CD4-positive, alpha-beta memory T cell (primary cell): ENCODE results near the gene MRPS30. TPM values are rescaled to one million over a fixed set of nuclear protein-coding genes. Genes with fewer than 3 reads are reported as not detected.

ENCODE experiments used
- CTCF ChIA-PET: fragments of 350-600 bp; sonication (Branson Sonifier 250); formaldehyde crosslinking; loops from one replicate; lab custom pipeline; 2021; ENCODE audit warnings: inconsistent platforms; ENCODE audit not compliant: partially characterized antibody; lab: Charles Lee
- POLR2A ChIA-PET: fragments of 350-600 bp; sonication (Branson Sonifier 250); formaldehyde crosslinking; loops from one replicate; lab custom pipeline; 2021; ENCODE audit not compliant: partially characterized antibody; lab: Charles Lee
- DNase-seq, 5 donors: peaks; one replicate each; pipeline versions ENCODE4 v3.0.0 to v3.0.0-alpha.2; 2020 to 2022; ENCODE audit warnings: mixed read lengths in 1 of 5
- H3K27ac ChIP-seq: one replicate; pipeline ENCODE4 v1.7.0; 2013; ENCODE audit warnings: low read depth, low read length
- H3K27me3 ChIP-seq: 2 replicates; pipeline ENCODE4 v1.7.0; 2013; ENCODE audit warnings: mild to moderate bottlenecking, low read length, moderate library complexity; ENCODE audit not compliant: insufficient read depth
- H3K36me3 ChIP-seq: 2 replicates; pipeline ENCODE4 v1.7.0; 2013; ENCODE audit warnings: mild to moderate bottlenecking, low read length, moderate library complexity; ENCODE audit not compliant: insufficient read depth
- H3K4me1 ChIP-seq: 2 replicates; pipeline ENCODE4 v1.7.0; 2013; ENCODE audit warnings: mild to moderate bottlenecking, low read length, moderate library complexity; ENCODE audit not compliant: insufficient read depth
- H3K4me3 ChIP-seq, 2 donors: one replicate each; pipeline ENCODE4 v1.7.0; 2013; ENCODE audit warnings: low read length in 2 of 2, mild to moderate bottlenecking in 1 of 2
- H3K9me3 ChIP-seq, 2 donors: one replicate each; pipeline ENCODE4 v1.7.0; 2013; ENCODE audit warnings: low read length in 2 of 2, control low read depth in 1 of 2; ENCODE audit not compliant: control insufficient read depth in 1 of 2
- H3K27ac Mint-ChIP-seq, 7 donors: one replicate each; pipeline ENCODE4 v1.8.0; 2020 to 2021; ENCODE audit warnings: mixed read lengths in 7 of 7, mild to moderate bottlenecking in 6 of 7, inconsistent platforms in 3 of 7, moderate library complexity in 3 of 7
- H3K27me3 Mint-ChIP-seq, 2 donors: one replicate each; pipeline ENCODE4 v1.8.0; 2020 to 2021; ENCODE audit warnings: mixed read lengths in 2 of 2
- H3K36me3 Mint-ChIP-seq, 2 donors: one replicate each; pipeline ENCODE4 v1.8.0; 2020 to 2021; ENCODE audit warnings: mixed read lengths in 2 of 2, inconsistent platforms in 1 of 2, mild to moderate bottlenecking in 1 of 2
- H3K4me1 Mint-ChIP-seq, 4 donors: one replicate each; pipeline ENCODE4 v1.8.0; 2020 to 2021; ENCODE audit warnings: mixed read lengths in 4 of 4, mild to moderate bottlenecking in 1 of 4
- H3K4me3 Mint-ChIP-seq, 8 donors: one replicate each; pipeline ENCODE4 v1.8.0; 2020 to 2021; ENCODE audit warnings: mixed read lengths in 8 of 8, mild to moderate bottlenecking in 7 of 8, moderate library complexity in 6 of 8, inconsistent platforms in 3 of 8
- H3K9me3 Mint-ChIP-seq, 8 donors: one replicate each; pipeline ENCODE4 v1.8.0; 2020 to 2021; ENCODE audit warnings: mixed read lengths in 8 of 8, mild to moderate bottlenecking in 5 of 8, inconsistent platforms in 3 of 8, moderate library complexity in 1 of 8
- intact Hi-C: fragments of 100-400 bp; cut with micrococcal nuclease; formaldehyde crosslinking; loops from one replicate; pipeline ENCODE4 v1.15.1; 2023
- polyA plus RNA-seq, 2 donors: library from polyadenylated mRNA; unstranded; fragments of 300-500 nt; fragmentation: Illumina TruSeq; gene quantifications; one replicate each; pipeline ENCODE4 v1.2.3, GENCODE V29; 2021
- total RNA-seq, 2 experiments: library from RNA; stranded (reverse); gene quantifications; one replicate each; pipeline ENCODE4 v1.2.3, GENCODE V29; 2021

The MRPS30 gene
- total and polyA plus RNA-seq, 4 experiments from 2014 or later = 54.1 to 68.2 (median 61.9) TPM

DNA sequence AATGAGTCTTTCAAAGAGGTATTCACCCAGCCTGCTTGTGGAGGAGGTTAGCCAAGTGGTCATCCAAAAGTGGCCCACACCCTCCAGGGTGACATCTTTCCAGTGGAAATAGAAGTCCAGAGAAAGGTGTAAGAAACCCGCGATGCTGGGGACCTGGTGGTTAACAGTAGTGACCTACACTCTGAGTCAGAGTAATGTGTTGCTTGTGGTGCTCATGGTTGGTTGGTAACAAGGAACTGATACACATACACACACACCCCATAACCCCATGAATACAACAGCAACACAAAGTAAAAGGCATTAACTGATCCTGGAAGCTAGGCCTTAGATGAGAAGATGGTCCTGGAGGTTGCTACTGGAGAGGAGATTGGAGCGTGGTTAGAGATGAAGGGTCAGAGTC lies 26.9 kb downstream of the MRPS30 start:
- H3K27ac Mint-ChIP-seq = no peak overlapping the region
- no peaks in the 10 kb centered on the region for H3K27me3 Mint-ChIP-seq
- POLR2A ChIA-PET = no interaction called here
- peaks cover 5 to 15% (median 8%) of the 10 kb centered on the region in 8 donors for H3K9me3 Mint-ChIP-seq
- CTCF ChIA-PET = no interaction called here
- no peak for DNase-seq
- intact Hi-C loops = no loop called here
- H3K4me3 Mint-ChIP-seq = no peak overlapping the region
- H3K36me3 ChIP-seq = no peaks in the 10 kb centered on the region
- no peaks in the 10 kb centered on the region for H3K4me1 ChIP-seq
- H3K4me1 Mint-ChIP-seq = peaks cover 0 to 4% (median 2%) of the 10 kb centered on the region in 4 donors
- peaks cover 15 to 25% of the 10 kb centered on the region in 2 donors for H3K36me3 Mint-ChIP-seq
- no peaks in the 10 kb centered on the region for H3K27me3 ChIP-seq
- no peaks in the 10 kb centered on the region for H3K9me3 ChIP-seq
- H3K4me3 ChIP-seq = no peak overlapping the region
- H3K27ac ChIP-seq = no peak overlapping the region

GRCh38 chr5:44839018-44839681 lies 30.4 kb downstream of the MRPS30 start:
- Mint-ChIP-seq H3K27me3 (no peaks in the 10 kb centered on the region), H3K27ac (no peak overlapping the region), H3K4me1 (peaks cover 0 to 4% (median 0%) of the 10 kb centered on the region in 4 donors), H3K36me3 (peaks cover 15 to 25% of the 10 kb centered on the region in 2 donors), H3K4me3 (no peak overlapping the region), H3K9me3 (peaks cover 5 to 15% (median 8%) of the 10 kb centered on the region in 8 donors)
- H3K4me3 ChIP-seq = no peak overlapping the region
- no peak overlapping the region for H3K27ac ChIP-seq
- H3K4me1 ChIP-seq = no peaks in the 10 kb centered on the region
- ChIA-PET CTCF (no interaction called here), POLR2A (no interaction called here)
- H3K9me3 ChIP-seq = no peaks in the 10 kb centered on the region
- intact Hi-C loops = no loop called here
- no peaks in the 10 kb centered on the region for H3K36me3 ChIP-seq
- no peak for DNase-seq
- H3K27me3 ChIP-seq = no peaks in the 10 kb centered on the region

DNA sequence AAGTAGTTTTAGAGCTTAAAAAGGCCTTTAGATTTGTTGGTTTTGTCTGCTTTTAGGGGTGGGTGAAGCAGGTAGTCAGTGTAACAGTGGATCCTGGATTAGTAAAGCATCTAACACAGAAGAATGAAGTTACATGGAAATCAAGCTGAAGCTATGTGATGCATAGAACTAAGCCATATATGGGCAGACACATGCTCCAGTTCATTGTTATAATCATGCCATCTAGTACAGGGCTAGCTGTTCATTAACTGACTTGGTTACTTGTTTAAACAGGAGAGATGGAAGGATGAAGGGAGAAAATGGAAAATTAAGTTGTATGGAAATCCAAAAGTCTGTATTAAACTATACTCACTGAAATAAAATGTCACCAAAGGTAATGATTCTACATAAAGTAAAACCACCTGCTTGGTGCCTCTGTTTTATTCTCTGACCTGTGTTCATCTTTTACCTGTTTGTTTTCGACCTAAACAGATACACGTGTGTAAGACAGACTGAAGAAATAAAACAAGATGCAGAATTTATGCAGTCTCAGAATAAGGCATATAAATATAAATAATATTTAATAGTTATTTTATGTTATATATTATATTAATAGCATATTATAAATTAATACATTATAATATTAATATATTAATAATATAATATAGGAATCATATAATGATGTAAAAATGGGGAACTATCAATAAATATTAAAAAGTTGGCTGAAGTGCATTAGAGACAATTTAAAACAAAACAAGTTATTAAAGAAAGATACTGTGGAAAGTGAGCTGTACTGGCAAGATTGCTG lies 33.9 kb downstream of the MRPS30 start:
- Mint-ChIP-seq H3K4me1 (no peaks in the 10 kb centered on the region), H3K4me3 (no peak overlapping the region), H3K27me3 (no peaks in the 10 kb centered on the region), H3K9me3 (peaks cover 5 to 15% (median 8%) of the 10 kb centered on the region in 8 donors), H3K36me3 (peaks cover 9 to 20% of the 10 kb centered on the region in 2 donors), H3K27ac (no peak overlapping the region)
- no peak overlapping the region for H3K4me3 ChIP-seq
- ChIA-PET POLR2A (no interaction called here), CTCF (interaction anchor here (1.3 kb wide), 1 partner anchor 12 kb away, joined by 4 read pairs; no protein-coding TSS in a partner anchor)
- H3K36me3 ChIP-seq = no peaks in the 10 kb centered on the region
- no peak for DNase-seq
- no peak overlapping the region for H3K27ac ChIP-seq
- H3K4me1 ChIP-seq = no peaks in the 10 kb centered on the region
- intact Hi-C loops = no loop called here
- H3K27me3 ChIP-seq = no peaks in the 10 kb centered on the region
- no peaks in the 10 kb centered on the region for H3K9me3 ChIP-seq

- Mint-ChIP-seq H3K27me3 (no peaks in the 10 kb centered on the region), H3K27ac (no peak overlapping the region), H3K9me3 (peaks cover 0 to 6% (median 0%) of the 10 kb centered on the region in 8 donors), H3K4me3 (no peak overlapping the region), H3K36me3 (peaks cover 4 to 6% of the 10 kb centered on the region in 2 donors), H3K4me1 (no peaks in the 10 kb centered on the region)
- Histone ChIP-seq H3K27me3 (no peaks in the 10 kb centered on the region), H3K4me1 (no peaks in the 10 kb centered on the region), H3K9me3 (no peaks in the 10 kb centered on the region), H3K36me3 (no peaks in the 10 kb centered on the region), H3K4me3 (no peak overlapping the region), H3K27ac (no peak overlapping the region)
- ChIA-PET POLR2A (no interaction called here), CTCF (no interaction called here)
- DNase-seq = no peak
- intact Hi-C loops = no loop called here
Observed at GRCh38 chr5:44844744-44845143, 36.0 kb downstream of the MRPS30 start.

- H3K4me1 Mint-ChIP-seq = no peaks in the 10 kb centered on the region
- Histone ChIP-seq H3K36me3 (no peaks in the 10 kb centered on the region), H3K4me1 (no peaks in the 10 kb centered on the region), H3K4me3 (no peak overlapping the region), H3K27ac (no peak overlapping the region), H3K27me3 (no peaks in the 10 kb centered on the region), H3K9me3 (no peaks in the 10 kb centered on the region)
- no peak overlapping the region for H3K4me3 Mint-ChIP-seq
- H3K9me3 Mint-ChIP-seq = no peaks in the 10 kb centered on the region
- no peak for DNase-seq
- no peaks in the 10 kb centered on the region for H3K27me3 Mint-ChIP-seq
- no peaks in the 10 kb centered on the region for H3K36me3 Mint-ChIP-seq
- intact Hi-C loops = no loop called here
- ChIA-PET POLR2A (no interaction called here), CTCF (no interaction called here)
- H3K27ac Mint-ChIP-seq = no peak overlapping the region
Observed at GRCh38 chr5:44845777-44846176, 37.0 kb downstream of the MRPS30 start.

GRCh38 chr5:44847206-44847852 lies 38.6 kb downstream of the MRPS30 start:
- POLR2A ChIA-PET = no interaction called here
- Histone ChIP-seq H3K36me3 (no peaks in the 10 kb centered on the region), H3K4me1 (no peaks in the 10 kb centered on the region), H3K9me3 (no peaks in the 10 kb centered on the region), H3K27ac (no peak overlapping the region), H3K4me3 (no peak overlapping the region), H3K27me3 (no peaks in the 10 kb centered on the region)
- H3K36me3 Mint-ChIP-seq = no peaks in the 10 kb centered on the region
- H3K4me3 Mint-ChIP-seq = no peak overlapping the region
- no peaks in the 10 kb centered on the region for H3K4me1 Mint-ChIP-seq
- no peak for DNase-seq
- H3K27me3 Mint-ChIP-seq = no peaks in the 10 kb centered on the region
- H3K9me3 Mint-ChIP-seq = no peaks in the 10 kb centered on the region
- CTCF ChIA-PET = no interaction called here
- intact Hi-C loops = no loop called here
- no peak overlapping the region for H3K27ac Mint-ChIP-seq

GRCh38 chr5:44860267-44860666 lies 51.5 kb downstream of the MRPS30 start:
- H3K36me3 Mint-ChIP-seq = no peaks in the 10 kb centered on the region
- no peaks in the 10 kb centered on the region for H3K4me1 Mint-ChIP-seq
- Histone ChIP-seq H3K27ac (no peak overlapping the region), H3K9me3 (no peaks in the 10 kb centered on the region), H3K36me3 (no peaks in the 10 kb centered on the region), H3K27me3 (no peaks in the 10 kb centered on the region), H3K4me3 (no peak overlapping the region), H3K4me1 (no peaks in the 10 kb centered on the region)
- no peak overlapping the region for H3K4me3 Mint-ChIP-seq
- no peak for DNase-seq
- intact Hi-C loops = no loop called here
- ChIA-PET CTCF (no interaction called here), POLR2A (no interaction called here)
- H3K27me3 Mint-ChIP-seq = no peaks in the 10 kb centered on the region
- H3K9me3 Mint-ChIP-seq = peaks cover 0 to 3% (median 0%) of the 10 kb centered on the region in 8 donors
- no peak overlapping the region for H3K27ac Mint-ChIP-seq
